Measurements from ENCODE around the gene GRIN1. TPM values are rescaled to one million over a fixed set of nuclear protein-coding genes. Genes with fewer than 3 reads are reported as not detected.

The GRIN1 gene
- total and polyA plus RNA-seq, 2 of the 13 experiments (the other 11 are each of a cell fraction or from before 2014, with no cell fraction given) = 0.13 TPM; not detected in 1

DNA sequence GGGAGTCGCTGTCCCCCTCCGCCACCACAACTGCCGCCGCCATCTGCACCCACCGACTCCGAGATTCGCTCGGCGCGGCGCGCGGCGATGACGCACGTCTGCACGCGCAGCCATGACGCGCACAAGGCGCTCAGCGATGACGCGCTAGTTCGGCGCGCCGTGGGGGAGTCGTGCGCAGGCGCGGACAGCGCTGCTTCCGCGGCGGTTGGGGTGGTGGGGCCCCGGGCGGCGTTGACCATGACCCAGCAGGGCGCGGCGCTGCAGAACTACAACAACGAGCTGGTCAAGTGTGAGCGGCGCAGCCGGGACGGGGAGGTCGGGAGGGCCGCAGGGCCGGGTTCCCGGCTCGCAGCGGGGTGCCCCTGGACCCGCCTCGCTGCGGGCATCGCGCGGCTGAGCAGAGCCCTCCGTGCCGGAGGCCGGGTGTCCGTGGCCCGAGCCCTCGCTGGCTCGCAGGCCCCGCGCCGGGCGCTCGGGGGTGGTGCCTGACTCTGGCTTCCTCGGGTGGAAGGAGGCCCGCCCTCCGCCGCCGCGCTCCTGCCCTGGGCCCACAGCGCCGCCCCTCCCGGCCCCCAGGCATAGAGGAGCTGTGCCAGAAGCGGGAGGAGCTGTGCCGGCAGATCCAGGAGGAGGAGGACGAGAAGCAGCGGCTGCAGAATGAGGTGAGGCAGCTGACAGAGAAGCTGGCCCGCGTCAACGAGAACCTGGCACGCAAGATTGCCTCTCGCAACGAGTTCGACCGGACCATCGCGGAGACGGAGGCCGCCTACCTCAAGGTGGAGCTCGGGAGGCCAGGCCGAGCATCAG is 49.7 kb downstream of the GRIN1 start, which contains the start of the genes ANAPC2 and SSNA1 (continued):
- TF ChIP-seq, protein P1, sequence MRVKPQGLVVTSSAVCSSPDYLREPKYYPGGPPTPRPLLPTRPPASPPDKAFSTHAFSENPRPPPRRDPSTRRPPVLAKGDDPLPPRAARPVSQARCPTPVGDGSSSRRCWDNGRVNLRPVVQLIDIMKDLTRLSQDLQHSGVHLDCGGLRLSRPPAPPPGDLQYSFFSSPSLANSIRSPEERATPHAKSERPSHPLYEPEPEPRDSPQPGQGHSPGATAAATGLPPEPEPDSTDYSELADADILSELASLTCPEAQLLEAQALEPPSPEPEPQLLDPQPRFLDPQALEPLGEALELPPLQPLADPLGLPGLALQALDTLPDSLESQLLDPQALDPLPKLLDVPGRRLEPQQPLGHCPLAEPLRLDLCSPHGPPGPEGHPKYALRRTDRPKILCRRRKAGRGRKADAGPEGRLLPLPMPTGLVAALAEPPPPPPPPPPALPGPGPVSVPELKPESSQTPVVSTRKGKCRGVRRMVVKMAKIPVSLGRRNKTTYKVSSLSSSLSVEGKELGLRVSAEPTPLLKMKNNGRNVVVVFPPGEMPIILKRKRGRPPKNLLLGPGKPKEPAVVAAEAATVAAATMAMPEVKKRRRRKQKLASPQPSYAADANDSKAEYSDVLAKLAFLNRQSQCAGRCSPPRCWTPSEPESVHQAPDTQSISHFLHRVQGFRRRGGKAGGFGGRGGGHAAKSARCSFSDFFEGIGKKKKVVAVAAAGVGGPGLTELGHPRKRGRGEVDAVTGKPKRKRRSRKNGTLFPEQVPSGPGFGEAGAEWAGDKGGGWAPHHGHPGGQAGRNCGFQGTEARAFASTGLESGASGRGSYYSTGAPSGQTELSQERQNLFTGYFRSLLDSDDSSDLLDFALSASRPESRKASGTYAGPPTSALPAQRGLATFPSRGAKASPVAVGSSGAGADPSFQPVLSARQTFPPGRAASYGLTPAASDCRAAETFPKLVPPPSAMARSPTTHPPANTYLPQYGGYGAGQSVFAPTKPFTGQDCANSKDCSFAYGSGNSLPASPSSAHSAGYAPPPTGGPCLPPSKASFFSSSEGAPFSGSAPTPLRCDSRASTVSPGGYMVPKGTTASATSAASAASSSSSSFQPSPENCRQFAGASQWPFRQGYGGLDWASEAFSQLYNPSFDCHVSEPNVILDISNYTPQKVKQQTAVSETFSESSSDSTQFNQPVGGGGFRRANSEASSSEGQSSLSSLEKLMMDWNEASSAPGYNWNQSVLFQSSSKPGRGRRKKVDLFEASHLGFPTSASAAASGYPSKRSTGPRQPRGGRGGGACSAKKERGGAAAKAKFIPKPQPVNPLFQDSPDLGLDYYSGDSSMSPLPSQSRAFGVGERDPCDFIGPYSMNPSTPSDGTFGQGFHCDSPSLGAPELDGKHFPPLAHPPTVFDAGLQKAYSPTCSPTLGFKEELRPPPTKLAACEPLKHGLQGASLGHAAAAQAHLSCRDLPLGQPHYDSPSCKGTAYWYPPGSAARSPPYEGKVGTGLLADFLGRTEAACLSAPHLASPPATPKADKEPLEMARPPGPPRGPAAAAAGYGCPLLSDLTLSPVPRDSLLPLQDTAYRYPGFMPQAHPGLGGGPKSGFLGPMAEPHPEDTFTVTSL (CRISPR knock-in tag; IDR thresholded peaks at IDR 0.05; ENCODE audit: borderline replicate concordance) = no peak
- TF ChIP-seq XBP1 (CRISPR knock-in tag; IDR thresholded peaks at IDR 0.05) (no peak), ZNF747 (CRISPR knock-in tag; IDR thresholded peaks at IDR 0.05; ENCODE audit: borderline replicate concordance) (peak; percentile 59), ZNF367 (CRISPR knock-in tag; IDR thresholded peaks at IDR 0.05; ENCODE audit: borderline replicate concordance) (no peak), ZNF558 (CRISPR knock-in tag; IDR thresholded peaks at IDR 0.05; ENCODE audit: borderline replicate concordance) (no peak), ZNF766 (CRISPR knock-in tag; IDR thresholded peaks at IDR 0.05; ENCODE audit: borderline replicate concordance) (peak; percentile 45; the same call in 1 of the 2 replicates), ZNF264 (CRISPR knock-in tag; IDR thresholded peaks at IDR 0.05) (0 out of 2 replicates have a peak, but pooled peaks have one; percentile 27), ZNF761 (CRISPR knock-in tag; conservative IDR thresholded peaks at IDR 0.05) (no peak), ZFYVE20 (CRISPR knock-in tag; IDR thresholded peaks at IDR 0.05; ENCODE audit: borderline replicate concordance, low read depth) (no peak), KDM6A (CRISPR knock-in tag; IDR thresholded peaks at IDR 0.05; ENCODE audit: low read depth) (no peak), ZNF501 (CRISPR knock-in tag; IDR thresholded peaks at IDR 0.05) (no peak; the same call in 1 of the 2 replicates), ZNF143 (CRISPR knock-in tag; IDR thresholded peaks at IDR 0.05) (peak; percentile 76), IRF9 (CRISPR knock-in tag; IDR thresholded peaks at IDR 0.05; ENCODE audit: borderline replicate concordance) (peak; percentile 90; the same call in 1 of the 2 replicates), RCOR2 (CRISPR knock-in tag; IDR thresholded peaks at IDR 0.05) (no peak), ZNF674 (CRISPR knock-in tag; IDR thresholded peaks at IDR 0.05; ENCODE audit: low read depth) (no peak), KLF15 (CRISPR knock-in tag; IDR thresholded peaks at IDR 0.05; ENCODE audit: borderline replicate concordance) (peak; percentile 44; the same call in 1 of the 2 replicates), ZNF687 (CRISPR knock-in tag; IDR thresholded peaks at IDR 0.05) (peak; percentile 81), MTF2 (CRISPR knock-in tag; IDR thresholded peaks at IDR 0.05; ENCODE audit: borderline replicate concordance) (peak; percentile 82; the same call in 1 of the 2 replicates)

Data from HepG2 (cell line).